Coronary artery (tissue), 2 donors: ENCODE results near the gene CRY2.

Experiments used
- DNase-seq: peaks from one replicate; pipeline ENCODE4 v3.0.0-alpha.2; 2017; ENCODE audit warnings: low spot score
- H3K27ac ChIP-seq, 2 donors: fragments of 200-600 bp; sonication (generic); one replicate each; pipeline ENCODE4 v1.5.1; 2016 to 2019
- H3K4me3 ChIP-seq: fragments of 200-600 bp; sonication (generic); 2 replicates; pipeline ENCODE4 v1.5.1; 2016; ENCODE audit warnings: mild to moderate bottlenecking, moderate library complexity
- TF ChIP-seq, protein P1 (sequence below): fragments of 200-600 bp; sonication (generic); IDR thresholded peaks from one replicate; pipeline ENCODE4 v1.5.1; 2019; ENCODE audit warnings: antibody characterized with exemption

CRY2 gene

DNA sequence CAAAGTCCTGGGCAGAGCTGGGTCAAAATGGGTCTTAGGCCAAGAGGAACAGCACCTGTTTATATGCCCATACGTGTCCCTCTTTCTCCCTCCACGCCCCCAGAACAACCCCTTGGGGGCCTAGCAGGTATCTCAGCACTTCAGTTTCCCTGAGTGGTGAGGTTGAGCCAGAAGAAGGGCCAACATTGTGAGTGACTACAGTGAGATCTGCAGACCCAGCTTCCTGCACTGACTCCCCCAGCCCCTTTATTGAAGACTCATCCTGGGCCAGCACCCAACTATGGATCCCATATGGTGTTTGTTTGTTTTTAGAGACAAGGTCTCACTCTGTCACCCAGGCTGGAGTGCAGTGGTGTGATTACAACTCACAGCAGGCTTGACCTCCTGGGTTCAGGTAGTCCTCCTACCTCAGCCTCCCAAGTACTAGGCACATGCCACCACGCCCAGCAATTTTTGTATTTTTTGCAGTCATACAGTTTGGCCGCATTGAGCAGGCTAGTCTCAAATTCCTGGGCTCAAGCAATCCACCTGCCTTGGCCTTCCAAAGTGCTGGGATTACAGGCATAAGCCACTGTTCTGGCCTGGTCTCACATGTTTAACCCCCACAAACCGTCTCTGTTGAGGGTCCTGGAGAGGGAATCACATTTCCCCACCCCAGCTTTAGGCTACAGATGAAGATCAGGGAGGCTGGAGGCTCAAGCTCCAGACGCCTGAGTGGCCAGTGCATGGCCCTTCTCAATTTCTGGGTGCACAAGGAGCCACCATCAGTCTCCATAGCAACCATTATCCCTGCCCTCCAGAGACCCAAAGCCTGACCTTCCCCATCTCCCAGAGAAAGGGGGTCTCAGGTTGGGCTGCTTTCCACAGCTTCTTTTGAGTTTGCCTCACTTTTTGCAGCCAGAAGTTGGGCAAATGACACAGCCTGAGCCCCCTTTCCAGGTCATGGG is 73.5 kb downstream of the CRY2 start:
- TF ChIP-seq, protein P1, sequence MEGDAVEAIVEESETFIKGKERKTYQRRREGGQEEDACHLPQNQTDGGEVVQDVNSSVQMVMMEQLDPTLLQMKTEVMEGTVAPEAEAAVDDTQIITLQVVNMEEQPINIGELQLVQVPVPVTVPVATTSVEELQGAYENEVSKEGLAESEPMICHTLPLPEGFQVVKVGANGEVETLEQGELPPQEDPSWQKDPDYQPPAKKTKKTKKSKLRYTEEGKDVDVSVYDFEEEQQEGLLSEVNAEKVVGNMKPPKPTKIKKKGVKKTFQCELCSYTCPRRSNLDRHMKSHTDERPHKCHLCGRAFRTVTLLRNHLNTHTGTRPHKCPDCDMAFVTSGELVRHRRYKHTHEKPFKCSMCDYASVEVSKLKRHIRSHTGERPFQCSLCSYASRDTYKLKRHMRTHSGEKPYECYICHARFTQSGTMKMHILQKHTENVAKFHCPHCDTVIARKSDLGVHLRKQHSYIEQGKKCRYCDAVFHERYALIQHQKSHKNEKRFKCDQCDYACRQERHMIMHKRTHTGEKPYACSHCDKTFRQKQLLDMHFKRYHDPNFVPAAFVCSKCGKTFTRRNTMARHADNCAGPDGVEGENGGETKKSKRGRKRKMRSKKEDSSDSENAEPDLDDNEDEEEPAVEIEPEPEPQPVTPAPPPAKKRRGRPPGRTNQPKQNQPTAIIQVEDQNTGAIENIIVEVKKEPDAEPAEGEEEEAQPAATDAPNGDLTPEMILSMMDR: no peak
- H3K4me3 ChIP-seq: no peak overlapping the region
- DNase-seq: no peak
- H3K27ac ChIP-seq: no peak overlapping the region

DNA sequence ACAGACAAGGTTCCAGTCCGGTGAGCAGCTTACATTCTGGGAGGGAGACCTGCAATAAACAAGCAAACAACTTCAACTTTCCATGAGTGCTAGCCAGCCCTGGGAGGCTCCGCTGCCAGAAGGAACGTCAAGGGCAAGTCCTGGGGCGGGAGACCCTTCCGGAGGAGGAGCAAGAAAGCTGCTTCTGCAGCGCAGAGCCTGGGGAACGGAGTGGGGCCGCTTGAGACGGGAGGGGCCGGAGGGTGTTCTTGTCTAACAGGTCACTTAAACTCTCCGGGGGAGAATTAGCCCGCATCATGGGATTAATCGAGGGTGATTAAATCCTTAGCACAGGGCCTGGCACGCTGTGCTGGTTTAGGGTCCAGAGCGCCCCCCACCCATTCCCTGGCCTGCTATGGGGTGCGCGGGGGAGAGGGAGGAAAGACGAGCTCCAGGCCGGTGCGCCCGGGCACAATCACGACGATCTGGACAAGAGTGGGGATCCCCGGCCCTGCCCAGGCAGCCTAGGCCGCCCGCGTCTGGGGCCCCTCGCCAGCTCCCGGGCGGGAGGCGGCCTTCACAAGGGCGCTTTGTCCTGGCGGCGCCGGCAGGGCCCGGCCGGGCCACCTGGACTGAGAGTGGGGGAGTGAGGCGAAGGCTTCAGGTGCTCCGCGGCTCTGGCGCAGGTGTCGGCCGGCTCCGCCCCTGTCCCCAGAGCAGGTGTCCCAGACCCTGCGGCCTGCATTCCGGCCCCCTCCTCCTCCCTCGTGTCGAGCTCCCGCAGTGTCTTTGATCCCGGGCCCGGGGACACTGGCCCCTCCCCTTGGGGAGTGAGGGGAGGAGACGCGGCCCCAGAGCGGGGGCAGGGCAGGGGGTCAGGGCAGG is 74.5 kb downstream of the CRY2 start:
- Histone ChIP-seq H3K27ac (no peak overlapping the region), H3K4me3 (peak overlapping the region; percentile 67)
- peak; percentile 70 for DNase-seq
- TF ChIP-seq, protein P1: no peak

DNA sequence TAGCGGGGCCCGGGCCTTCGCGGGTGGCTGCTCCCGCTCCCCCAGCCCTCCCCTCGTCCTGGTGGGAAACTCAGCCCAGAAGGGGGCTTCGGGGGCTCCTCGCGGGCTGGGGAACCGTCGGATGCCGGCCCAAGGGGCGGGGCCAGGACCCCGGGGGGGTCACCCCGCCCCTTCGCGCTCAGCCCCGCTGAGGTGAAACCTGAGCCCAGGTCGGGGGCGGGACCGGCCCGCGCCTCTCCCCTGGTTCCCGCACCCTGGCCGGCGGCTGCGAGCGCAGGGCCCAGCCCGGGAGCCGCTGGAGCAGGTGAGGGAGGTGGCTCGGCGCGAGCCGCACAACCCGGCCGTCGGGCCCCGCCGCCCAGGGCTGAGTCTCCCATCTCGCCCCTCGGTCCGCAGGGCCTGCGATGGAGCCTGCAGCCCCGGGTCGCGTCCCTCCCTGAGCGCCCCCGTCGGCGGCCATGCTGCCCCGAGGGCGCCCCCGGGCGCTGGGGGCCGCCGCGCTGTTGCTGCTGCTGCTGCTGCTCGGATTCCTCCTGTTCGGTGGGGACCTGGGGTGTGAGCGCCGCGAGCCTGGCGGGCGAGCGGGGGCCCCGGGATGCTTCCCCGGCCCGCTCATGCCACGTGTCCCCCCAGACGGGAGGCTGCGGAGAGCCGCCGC is 75.3 kb downstream of the CRY2 start, which contains the start of gene LARGE2:
LARGE2 (plus strand) TSS at position 232 of the 658 bp plus-strand sequence; CDS start at position 459, 227 bp downstream.
- TF ChIP-seq, protein P1: no peak
- Histone ChIP-seq H3K27ac (no peak within 1 kb of the TSS), H3K4me3 (peak within 1 kb of the TSS; percentile 67)
- no peak for DNase-seq

DNA sequence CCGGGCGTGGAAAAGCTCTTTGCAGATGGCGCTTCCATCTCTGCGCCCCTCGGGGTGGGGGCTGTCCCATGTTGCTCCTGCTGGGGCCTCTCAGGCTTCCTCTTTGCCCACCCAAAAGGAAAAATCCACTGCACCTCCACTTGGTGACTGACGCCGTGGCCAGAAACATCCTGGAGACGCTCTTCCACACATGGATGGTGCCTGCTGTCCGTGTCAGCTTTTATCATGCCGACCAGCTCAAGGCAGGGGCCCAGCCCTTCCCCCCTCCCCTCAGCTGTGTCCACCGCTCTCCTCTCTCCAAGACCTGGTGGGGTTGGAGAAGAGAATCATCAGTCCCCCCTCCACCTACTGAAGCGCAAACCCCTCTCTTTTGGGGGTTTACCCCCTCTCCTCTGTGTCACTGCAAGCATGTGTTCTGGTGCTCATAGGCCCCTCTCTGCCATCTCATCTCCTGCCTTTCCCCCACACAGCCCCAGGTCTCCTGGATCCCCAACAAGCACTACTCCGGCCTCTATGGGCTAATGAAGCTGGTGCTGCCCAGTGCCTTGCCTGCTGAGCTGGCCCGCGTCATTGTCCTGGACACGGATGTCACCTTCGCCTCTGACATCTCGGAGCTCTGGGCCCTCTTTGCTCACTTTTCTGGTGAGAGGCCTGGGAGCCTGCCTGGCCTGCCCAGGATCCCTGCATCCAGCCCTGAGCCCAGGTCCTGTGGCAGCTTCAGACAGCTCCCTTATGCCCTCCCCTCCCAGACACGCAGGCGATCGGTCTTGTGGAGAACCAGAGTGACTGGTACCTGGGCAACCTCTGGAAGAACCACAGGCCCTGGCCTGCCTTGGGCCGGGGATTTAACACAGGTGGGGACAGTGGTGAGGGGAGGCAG is 77.0 kb downstream of the CRY2 start:
- peak; percentile 65 for DNase-seq
- no peak overlapping the region for H3K27ac ChIP-seq
- H3K4me3 ChIP-seq: no peak overlapping the region
- TF ChIP-seq, protein P1: no peak

DNA sequence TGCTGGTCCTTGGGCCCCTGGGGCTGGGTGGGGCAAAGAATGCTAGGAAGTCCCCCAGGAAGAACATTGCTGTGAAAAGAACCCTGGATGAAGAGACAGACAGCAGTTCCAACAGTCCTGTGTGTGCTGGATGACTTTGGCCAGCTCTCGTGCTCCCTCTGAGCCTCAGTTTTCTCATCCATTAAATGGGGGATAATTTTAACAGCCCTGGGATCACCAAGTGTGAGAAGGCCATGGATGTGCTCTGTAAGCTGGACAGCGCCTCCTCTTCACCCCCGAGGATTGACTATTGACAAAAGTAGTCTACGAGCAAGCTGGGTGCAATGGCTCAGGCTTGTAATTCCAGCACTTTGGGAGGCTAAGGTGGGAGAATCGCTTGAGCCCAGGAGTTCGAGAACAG is 77.7 kb downstream of the CRY2 start:
- no peak for DNase-seq
- Histone ChIP-seq H3K27ac (no peak overlapping the region), H3K4me3 (no peak overlapping the region)
- TF ChIP-seq, protein P1: no peak

DNA sequence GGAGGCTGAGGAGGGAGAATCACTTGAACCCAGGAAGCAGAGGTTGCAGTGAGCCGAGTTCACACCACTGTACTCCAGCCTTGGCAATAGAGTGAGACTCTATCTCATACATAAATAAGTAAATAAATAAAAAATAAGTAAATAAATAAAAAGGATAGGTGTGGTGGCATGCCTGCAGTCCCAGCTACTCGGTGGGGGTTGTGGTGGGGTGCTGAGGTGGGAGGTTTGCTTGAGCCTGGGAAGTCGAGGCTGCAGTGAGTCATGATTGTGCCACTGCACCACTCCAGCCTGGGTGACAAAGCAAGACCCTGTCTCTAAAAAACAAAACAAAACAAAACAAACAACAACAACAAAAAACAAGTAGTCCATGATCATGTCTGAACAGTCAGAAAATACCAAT is 78.3 kb downstream of the CRY2 start:
- TF ChIP-seq, protein P1: no peak

More for the DNA sequence above, 78.3 kb downstream of the CRY2 start:
- Histone ChIP-seq H3K4me3 (no peak overlapping the region), H3K27ac (no peak overlapping the region)
- DNase-seq: no peak
